Naive thymus-derived CD8-positive, alpha-beta T cell (primary cell): ENCODE measurements around the gene DUSP3. TPM values are rescaled to one million over a fixed set of nuclear protein-coding genes. Genes with fewer than 3 reads are reported as not detected.
"Not testable (repeated sequence)": the region's sequence is repeated elsewhere in the genome, so short reads cannot be mapped to it uniquely, and the experiment has no call there.

Source experiments
- ATAC-seq, 2 donors: fragments of 150-1000 bp; cut with Tn5 transposase in 1 of 2; sonication (Bioruptor Pico), chemical (Tn5 transposase) in 1 of 2; 1 replicate in 1 of 2; 2 replicates in 1 of 2; pipeline ENCODE4 v1.10.0; 2021; ENCODE audit warnings: mild to moderate bottlenecking in 2 of 2, moderate library complexity in 2 of 2
- POLR2A ChIA-PET: fragments of 350-600 bp; sonication (Branson Sonifier 250); formaldehyde crosslinking; loops from one replicate; lab custom pipeline; 2021; ENCODE audit warnings: antibody characterized with exemption; lab: Charles Lee
- DNase-seq, 10 donors: peaks; one replicate each; pipeline versions ENCODE4 v3.0.0 to v3.0.0-alpha.2; 2020 to 2022
- H3K27ac Mint-ChIP-seq, 10 donors: one replicate each; pipeline ENCODE4 v1.8.0; 2020 to 2022; ENCODE audit warnings: mild to moderate bottlenecking in 10 of 10, mixed read lengths in 10 of 10, moderate library complexity in 4 of 10, inconsistent platforms in 1 of 10
- H3K27me3 Mint-ChIP-seq, 5 donors: one replicate each; pipeline ENCODE4 v1.8.0; 2021 to 2022; ENCODE audit warnings: mixed read lengths in 5 of 5
- H3K36me3 Mint-ChIP-seq, 3 donors: one replicate each; pipeline ENCODE4 v1.8.0; 2020 to 2022; ENCODE audit warnings: mixed read lengths in 3 of 3, mild to moderate bottlenecking in 2 of 3, inconsistent platforms in 1 of 3
- H3K4me1 Mint-ChIP-seq, 4 donors: one replicate each; pipeline ENCODE4 v1.8.0; 2021 to 2022; ENCODE audit warnings: mixed read lengths in 4 of 4
- H3K4me3 Mint-ChIP-seq, 10 donors: one replicate each; pipeline ENCODE4 v1.8.0; 2020 to 2022; ENCODE audit warnings: mild to moderate bottlenecking in 10 of 10, mixed read lengths in 10 of 10, moderate library complexity in 6 of 10, inconsistent platforms in 1 of 10
- H3K9me3 Mint-ChIP-seq, 9 donors: one replicate each; pipeline ENCODE4 v1.8.0; 2020 to 2022; ENCODE audit warnings: mixed read lengths in 9 of 9, mild to moderate bottlenecking in 3 of 9, inconsistent platforms in 1 of 9, moderate library complexity in 1 of 9
- polyA plus RNA-seq, 3 donors: library from polyadenylated mRNA; unstranded; fragments of 300-500 nt; fragmentation: Illumina TruSeq; gene quantifications; one replicate each; pipeline ENCODE4 v1.2.3, GENCODE V29; 2021
- total RNA-seq, 8 experiments: library from RNA in 2 of 8; stranded (reverse) in 2 of 8; gene quantifications; one replicate each; pipeline ENCODE4 v1.2.3 and lab custom pipeline; 2021 to 2026

DUSP3 gene
- total and polyA plus RNA-seq, 5 experiments from 2014 or later = 5.9 to 13.0 (median 7.5) TPM

DNA sequence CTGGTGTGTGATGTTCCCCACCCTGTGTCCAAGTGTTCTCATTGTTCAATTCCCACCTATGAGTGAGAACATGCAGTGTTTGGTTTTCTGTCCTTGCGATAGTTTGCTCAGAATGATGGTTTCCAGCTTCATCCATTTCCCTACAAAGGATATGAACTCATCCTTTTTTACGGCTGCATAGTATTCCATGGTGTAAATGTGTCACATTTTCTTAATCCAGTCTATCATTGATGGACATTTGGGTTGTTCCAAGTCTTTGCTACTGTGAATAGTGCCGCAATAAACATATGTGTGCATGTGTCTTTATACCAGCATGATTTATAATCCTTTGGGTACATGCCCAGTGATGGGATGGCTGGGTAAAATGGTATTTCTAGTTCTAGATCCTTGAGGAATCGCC lies 13.9 kb upstream of the DUSP3 start:
- H3K27ac Mint-ChIP-seq, H3K9me3 Mint-ChIP-seq, POLR2A ChIA-PET, H3K36me3 Mint-ChIP-seq, ATAC-seq, H3K4me3 Mint-ChIP-seq, DNase-seq, H3K4me1 Mint-ChIP-seq: not testable (repeated sequence)
- H3K27me3 Mint-ChIP-seq = peaks cover 7 to 51% (median 21%) of the 10 kb centered on the region in 5 donors

- Mint-ChIP-seq H3K27me3 (peaks cover 7 to 40% (median 15%) of the 10 kb centered on the region in 5 donors), H3K4me1 (no peaks in the 10 kb centered on the region), H3K27ac (peak overlapping the region in 1 of 10 donors; percentile 2), H3K36me3 (no peaks in the 10 kb centered on the region), H3K4me3 (no peak overlapping the region), H3K9me3 (no peaks in the 10 kb centered on the region)
- POLR2A ChIA-PET = no interaction called here
- DNase-seq = no peak
- ATAC-seq = no peak
Observed at GRCh38 chr17:43791589-43791988, 12.8 kb upstream of the DUSP3 start.

GRCh38 chr17:43790311-43790940 lies 11.6 kb upstream of the DUSP3 start:
- Mint-ChIP-seq H3K27me3 (peaks cover 7 to 30% (median 7%) of the 10 kb centered on the region in 5 donors), H3K9me3 (no peaks in the 10 kb centered on the region), H3K36me3 (no peaks in the 10 kb centered on the region), H3K4me3 (no peak overlapping the region), H3K27ac (no peak overlapping the region), H3K4me1 (no peaks in the 10 kb centered on the region)
- DNase-seq = no peak
- ATAC-seq = no peak
- POLR2A ChIA-PET = no interaction called here

DNA sequence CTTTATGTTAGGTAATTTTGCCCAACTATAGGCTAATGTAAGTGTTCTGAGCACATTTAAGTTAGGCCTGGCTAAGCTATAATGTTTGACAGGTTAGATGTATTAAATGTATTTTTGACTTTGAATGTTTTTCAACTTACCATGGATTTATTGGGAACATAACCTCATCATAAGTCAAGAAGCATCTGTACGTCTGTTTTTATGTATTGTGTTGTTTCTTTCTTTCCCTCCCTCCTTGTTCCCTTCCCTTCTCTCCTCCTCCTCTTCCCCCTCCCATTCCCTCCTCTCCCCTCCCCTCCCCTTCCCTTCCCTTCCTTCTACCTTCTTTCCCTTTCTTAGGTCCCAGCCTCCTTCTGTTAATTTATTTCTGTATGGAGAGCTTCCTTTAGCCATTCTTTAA lies 10.7 kb upstream of the DUSP3 start:
- H3K9me3 Mint-ChIP-seq = no peaks in the 10 kb centered on the region
- H3K27me3 Mint-ChIP-seq = peaks cover 5 to 27% (median 10%) of the 10 kb centered on the region in 5 donors
- H3K4me1 Mint-ChIP-seq = no peaks in the 10 kb centered on the region
- H3K36me3 Mint-ChIP-seq = no peaks in the 10 kb centered on the region
- ATAC-seq (no peak), DNase-seq (no peak)
- POLR2A ChIA-PET = interaction anchor here (0.7 kb wide), 1 partner anchor 791 kb away, joined by 3 read pairs; no protein-coding TSS in a partner anchor
- H3K4me3 Mint-ChIP-seq = no peak overlapping the region
- H3K27ac Mint-ChIP-seq = no peak overlapping the region

- ATAC-seq = no peak
- Mint-ChIP-seq H3K9me3 (no peaks in the 10 kb centered on the region), H3K36me3 (no peaks in the 10 kb centered on the region), H3K27me3 (peaks cover 5 to 28% (median 13%) of the 10 kb centered on the region in 5 donors), H3K4me1 (no peaks in the 10 kb centered on the region), H3K4me3 (no peak overlapping the region), H3K27ac (no peak overlapping the region)
- POLR2A ChIA-PET = interaction anchor here (0.7 kb wide), 1 partner anchor 790 kb away, joined by 3 read pairs; no protein-coding TSS in a partner anchor
- DNase-seq = no peak
Observed at GRCh38 chr17:43788540-43788939, 9.8 kb upstream of the DUSP3 start.

DNA sequence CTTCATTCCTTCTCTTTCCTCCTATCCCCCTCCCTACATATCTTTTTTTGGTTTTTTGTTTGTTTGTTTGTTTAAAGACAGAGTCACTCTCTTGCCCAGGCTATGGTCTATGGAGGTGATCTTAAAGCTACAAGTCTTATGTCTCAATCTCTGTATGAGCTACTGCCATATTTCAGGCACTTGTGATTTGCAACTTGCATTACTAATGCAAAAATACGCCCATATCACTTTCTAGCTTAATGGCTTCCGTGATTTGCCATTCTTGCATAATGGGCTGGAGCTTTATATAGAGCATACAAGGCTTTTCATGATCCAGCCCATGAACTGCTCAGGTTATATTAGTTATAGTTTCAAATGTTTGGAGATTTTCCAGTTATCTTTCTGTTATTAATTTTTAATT lies 9.0 kb upstream of the DUSP3 start:
- no peaks in the 10 kb centered on the region for H3K9me3 Mint-ChIP-seq
- no peak overlapping the region for H3K27ac Mint-ChIP-seq
- H3K36me3 Mint-ChIP-seq = no peaks in the 10 kb centered on the region
- no peaks in the 10 kb centered on the region for H3K4me1 Mint-ChIP-seq
- ATAC-seq = no peak
- H3K27me3 Mint-ChIP-seq = peaks cover 3 to 36% (median 21%) of the 10 kb centered on the region in 5 donors
- no peak overlapping the region for H3K4me3 Mint-ChIP-seq
- no peak for DNase-seq
- POLR2A ChIA-PET = no interaction called here

GRCh38 chr17:43784628-43785101 lies 5.9 kb upstream of the DUSP3 start:
- Mint-ChIP-seq H3K27me3 (peaks cover 13 to 45% (median 29%) of the 10 kb centered on the region in 5 donors), H3K4me3 (no peak overlapping the region), H3K27ac (peak overlapping the region in 1 of 10 donors; percentile 4), H3K4me1 (peaks cover 0 to 4% (median 3%) of the 10 kb centered on the region in 4 donors), H3K9me3 (no peaks in the 10 kb centered on the region), H3K36me3 (no peaks in the 10 kb centered on the region)
- POLR2A ChIA-PET = no interaction called here
- DNase-seq (no peak), ATAC-seq (no peak)

GRCh38 chr17:43784068-43784467 lies 5.3 kb upstream of the DUSP3 start:
- Mint-ChIP-seq H3K4me1 (peaks cover 0 to 10% (median 9%) of the 10 kb centered on the region in 4 donors), H3K36me3 (no peaks in the 10 kb centered on the region), H3K9me3 (no peaks in the 10 kb centered on the region), H3K27ac (no peak overlapping the region), H3K27me3 (peaks cover 11 to 45% (median 30%) of the 10 kb centered on the region in 5 donors), H3K4me3 (no peak overlapping the region)
- ATAC-seq (no peak), DNase-seq (no peak)
- POLR2A ChIA-PET = no interaction called here

GRCh38 chr17:43782913-43783680 lies 4.3 kb upstream of the DUSP3 start:
- Mint-ChIP-seq H3K27ac (no peak overlapping the region), H3K27me3 (peaks cover 11 to 45% (median 28%) of the 10 kb centered on the region in 5 donors), H3K4me1 (peaks cover 0 to 11% (median 10%) of the 10 kb centered on the region in 4 donors), H3K4me3 (no peak overlapping the region), H3K9me3 (no peaks in the 10 kb centered on the region), H3K36me3 (no peaks in the 10 kb centered on the region)
- POLR2A ChIA-PET = no interaction called here
- DNase-seq = no peak
- ATAC-seq = no peak

- peak within 1 kb of the TSS in 8 of 10 donors; percentile 19 to 88 (median 76) for H3K27ac Mint-ChIP-seq
- ATAC-seq (no peak), DNase-seq (no peak)
- no peaks in the 10 kb centered on the region for H3K36me3 Mint-ChIP-seq
- no peaks in the 10 kb centered on the region for H3K9me3 Mint-ChIP-seq
- peak within 1 kb of the TSS; percentile 77 to 90 (median 84) for H3K4me3 Mint-ChIP-seq
- H3K4me1 Mint-ChIP-seq = peaks cover 0 to 15% (median 12%) of the 10 kb centered on the region in 4 donors
- POLR2A ChIA-PET = interaction anchor here (0.9 kb wide), 1 partner anchor 91 kb away, joined by 3 read pairs; no protein-coding TSS in a partner anchor
- peaks cover 11 to 45% (median 25%) of the 10 kb centered on the region in 5 donors for H3K27me3 Mint-ChIP-seq
Observed at GRCh38 chr17:43780135-43780534, 1.4 kb upstream of the DUSP3 start, which contains the start of gene CFAP97D1. Gene CFAP97D1 (plus strand): TSS chr17:43780435. CDS start chr17:43780463, 28 bp downstream.

GRCh38 chr17:43779145-43780125 lies 658 bp upstream of the DUSP3 start:
- ATAC-seq = peak; percentile 52 to 71
- no peaks in the 10 kb centered on the region for H3K36me3 Mint-ChIP-seq
- H3K4me3 Mint-ChIP-seq = peak overlapping the region; percentile 77 to 90 (median 84)
- H3K27ac Mint-ChIP-seq = peak overlapping the region in 8 of 10 donors; percentile 19 to 93 (median 82)
- POLR2A ChIA-PET = interaction anchor here (0.9 to 1.1 kb wide), 3 partner anchors 66 to 412 kb away, joined by 3 to 5 read pairs (median 3); no protein-coding TSS in a partner anchor
- peaks cover 11 to 43% (median 24%) of the 10 kb centered on the region in 5 donors for H3K27me3 Mint-ChIP-seq
- H3K9me3 Mint-ChIP-seq = no peaks in the 10 kb centered on the region
- peaks cover 0 to 15% (median 12%) of the 10 kb centered on the region in 4 donors for H3K4me1 Mint-ChIP-seq
- DNase-seq = no peak
